CD14-positive monocyte (primary cell): Measurements from ENCODE around the gene STRA6. TPM values are rescaled to one million over a fixed set of nuclear protein-coding genes. Genes with fewer than 3 reads are reported as not detected.

Experiments
- DNase-seq, 3 donors: peaks; one replicate each; pipeline ENCODE4 v3.0.0-alpha.2; 2011 to 2022
- H2AFZ ChIP-seq: 2 replicates; pipeline ENCODE4 v1.6.0; 2012; ENCODE audit warnings: mild to moderate bottlenecking, low read depth, low read length, inconsistent platforms; ENCODE audit not compliant: insufficient read depth, poor library complexity, severe bottlenecking
- H3K27ac ChIP-seq, 2 donors: 1 replicate in 1 of 2; 2 replicates in 1 of 2; pipeline ENCODE4 v1.5.1; 2012 to 2013; ENCODE audit warnings: low read length in 2 of 2, control low read depth in 1 of 2, inconsistent platforms in 1 of 2, low read depth in 1 of 2, mild to moderate bottlenecking in 1 of 2
- H3K27me3 ChIP-seq, 2 donors: one replicate each; pipeline versions ENCODE4 v1.6.0 to v1.6.1; 2011 to 2013; ENCODE audit warnings: low read length in 2 of 2; ENCODE audit not compliant: control insufficient read depth in 2 of 2, insufficient read depth in 2 of 2
- H3K36me3 ChIP-seq, 2 donors: replicated peaks in 1 of 2; 1 replicate in 1 of 2; 2 replicates in 1 of 2; pipeline versions ENCODE4 v1.5.1 to v1.6.1; 2012 to 2013; ENCODE audit warnings: low read length in 2 of 2, control low read depth in 1 of 2, inconsistent platforms in 1 of 2, mild to moderate bottlenecking in 1 of 2; ENCODE audit not compliant: insufficient read depth in 2 of 2, control insufficient read depth in 1 of 2
- H3K4me1 ChIP-seq, 2 donors: 1 replicate in 1 of 2; 2 replicates in 1 of 2; pipeline versions ENCODE4 v1.5.1 to v1.6.1; 2012 to 2013; ENCODE audit warnings: low read length in 2 of 2, control low read depth in 1 of 2, inconsistent platforms in 1 of 2, mild to moderate bottlenecking in 1 of 2, moderate library complexity in 1 of 2; ENCODE audit not compliant: insufficient read depth in 2 of 2, control insufficient read depth in 1 of 2
- H3K4me2 ChIP-seq: replicated peaks from 2 replicates; pipeline ENCODE3; 2012; ENCODE audit warnings: low read length, moderate library complexity, mild to moderate bottlenecking; ENCODE audit not compliant: poor library complexity, severe bottlenecking; ENCODE audit errors: extremely low read depth
- H3K4me3 ChIP-seq, 3 experiments: fragments of 200-600 bp in 1 of 3; sonication (generic) in 1 of 3; replicated peaks in 1 of 3; 1 replicate in 2 of 3; 2 replicates in 1 of 3; pipeline ENCODE4 v1.5.1; 2011 to 2013; ENCODE audit warnings: low read length in 3 of 3, mild to moderate bottlenecking in 3 of 3, control low read depth in 2 of 3, low read depth in 2 of 3, inconsistent platforms in 1 of 3, moderate library complexity in 1 of 3
- H3K79me2 ChIP-seq: 2 replicates; pipeline ENCODE4 v1.6.0; 2012; ENCODE audit warnings: mild to moderate bottlenecking, control low read depth, inconsistent platforms, low read length, moderate library complexity; ENCODE audit not compliant: insufficient read depth
- H3K9ac ChIP-seq: 2 replicates; pipeline ENCODE4 v1.6.0; 2017; ENCODE audit warnings: low read length, mild to moderate bottlenecking; ENCODE audit not compliant: insufficient read depth, poor library complexity, severe bottlenecking
- H3K9me3 ChIP-seq, 2 donors: replicated peaks in 1 of 2; 1 replicate in 1 of 2; 2 replicates in 1 of 2; pipeline versions ENCODE4 v1.5.1 to v1.6.1; 2012 to 2013; ENCODE audit warnings: low read length in 2 of 2, control low read depth in 1 of 2; ENCODE audit not compliant: control insufficient read depth in 1 of 2, insufficient read depth in 1 of 2
- H4K20me1 ChIP-seq: 2 replicates; pipeline ENCODE4 v1.6.0; 2012; ENCODE audit warnings: mild to moderate bottlenecking, low read length, control low read depth, moderate library complexity; ENCODE audit not compliant: insufficient read depth
- H3K27ac Mint-ChIP-seq, 7 donors: one replicate each; pipeline ENCODE4 v1.8.0; 2020; ENCODE audit warnings: mild to moderate bottlenecking in 7 of 7, mixed read lengths in 7 of 7, moderate library complexity in 6 of 7, inconsistent platforms in 2 of 7
- H3K27me3 Mint-ChIP-seq, 3 donors: one replicate each; pipeline ENCODE4 v1.8.0; 2021 to 2022; ENCODE audit warnings: low read depth in 3 of 3, mild to moderate bottlenecking in 3 of 3, mixed read lengths in 3 of 3, moderate library complexity in 3 of 3, inconsistent platforms in 1 of 3
- H3K36me3 Mint-ChIP-seq, 2 donors: one replicate each; pipeline ENCODE4 v1.8.0; 2020; ENCODE audit warnings: mixed read lengths in 2 of 2, inconsistent platforms in 1 of 2, mild to moderate bottlenecking in 1 of 2
- H3K4me1 Mint-ChIP-seq: one replicate; pipeline ENCODE4 v1.8.0; 2020; ENCODE audit warnings: mild to moderate bottlenecking, mixed read lengths
- H3K4me3 Mint-ChIP-seq, 2 donors: one replicate each; pipeline ENCODE4 v1.8.0; 2020; ENCODE audit warnings: mild to moderate bottlenecking in 2 of 2, mixed read lengths in 2 of 2, moderate library complexity in 1 of 2
- H3K9me3 Mint-ChIP-seq, 7 donors: one replicate each; pipeline ENCODE4 v1.8.0; 2020 to 2022; ENCODE audit warnings: mixed read lengths in 7 of 7, mild to moderate bottlenecking in 6 of 7, moderate library complexity in 6 of 7, inconsistent platforms in 2 of 7
- WGBS: methylation state at CpG from one replicate; pipeline ENCODE4 v1.1.5; 2013; ENCODE audit warnings: missing lambda C conversion rate; ENCODE audit not compliant: insufficient coverage; 5-methylcytosine and 5-hydroxymethylcytosine counted together
- intact Hi-C, 2 donors: fragments of 100-400 bp; cut with micrococcal nuclease; formaldehyde crosslinking; loops; one replicate each; pipeline versions ENCODE4 v1.15.0 to v1.15.1; 2023
- polyA plus RNA-seq, 3 donors: library from polyadenylated mRNA; depleted of rRNA in 1 of 3; unstranded in 2 of 3; stranded (reverse) in 1 of 3; fragments of 300-500 nt in 2 of 3; fragments of >200 nt in 1 of 3; fragmentation: Illumina TruSeq in 2 of 3; gene quantifications; 1 replicate in 2 of 3; 2 replicates in 1 of 3; pipeline ENCODE4 v1.2.3, GENCODE V29; 2012 to 2021
- small RNA-seq: library from RNA; depleted of rRNA; stranded (forward); fragments of <200 nt; gene quantifications from one replicate; pipeline ENCODE3, GENCODE V24; 2012; ENCODE audit warnings: low read depth; ENCODE audit not compliant: insufficient read length
- TF ChIP-seq, protein P1 (sequence below): fragments of 200-600 bp; IDR thresholded peaks from one replicate; pipeline ENCODE4 v1.8.0; 2022; ENCODE audit warnings: antibody characterized with exemption, mild to moderate bottlenecking

The STRA6 gene
- polyA plus RNA-seq, 3 donors, result not detected

GRCh38 chr15:74129586-74130154 is 72.9 kb downstream of the STRA6 start:
- Histone ChIP-seq H3K36me3 (no peaks in the 10 kb centered on the region), H3K4me3 (no peak overlapping the region), H3K4me1 (peaks cover 7 to 8% of the 10 kb centered on the region in 2 donors), H4K20me1 (no peaks in the 10 kb centered on the region), H3K4me2 (no peak overlapping the region), H3K9me3 (peaks cover 0 to 26% of the 10 kb centered on the region in 2 donors), H3K79me2 (no peaks in the 10 kb centered on the region), H3K27ac (no peak overlapping the region), H3K9ac (no peak overlapping the region), H2AFZ (no peak overlapping the region), H3K27me3 (peaks cover 32 to 86% of the 10 kb centered on the region in 2 donors)
- intact Hi-C loops, result loop anchor here (5.0 kb wide), 1 partner anchor 193 kb away; no protein-coding TSS in a partner anchor
- Mint-ChIP-seq H3K27ac (no peak overlapping the region), H3K4me1 (peaks cover 15% of the 10 kb centered on the region), H3K9me3 (peaks cover 0 to 24% (median 2%) of the 10 kb centered on the region in 7 donors), H3K36me3 (no peaks in the 10 kb centered on the region), H3K4me3 (peak overlapping the region in 1 of 2 donors; percentile 71), H3K27me3 (peaks cover 82 to 92% (median 90%) of the 10 kb centered on the region in 3 donors)
- TF ChIP-seq, protein P1, sequence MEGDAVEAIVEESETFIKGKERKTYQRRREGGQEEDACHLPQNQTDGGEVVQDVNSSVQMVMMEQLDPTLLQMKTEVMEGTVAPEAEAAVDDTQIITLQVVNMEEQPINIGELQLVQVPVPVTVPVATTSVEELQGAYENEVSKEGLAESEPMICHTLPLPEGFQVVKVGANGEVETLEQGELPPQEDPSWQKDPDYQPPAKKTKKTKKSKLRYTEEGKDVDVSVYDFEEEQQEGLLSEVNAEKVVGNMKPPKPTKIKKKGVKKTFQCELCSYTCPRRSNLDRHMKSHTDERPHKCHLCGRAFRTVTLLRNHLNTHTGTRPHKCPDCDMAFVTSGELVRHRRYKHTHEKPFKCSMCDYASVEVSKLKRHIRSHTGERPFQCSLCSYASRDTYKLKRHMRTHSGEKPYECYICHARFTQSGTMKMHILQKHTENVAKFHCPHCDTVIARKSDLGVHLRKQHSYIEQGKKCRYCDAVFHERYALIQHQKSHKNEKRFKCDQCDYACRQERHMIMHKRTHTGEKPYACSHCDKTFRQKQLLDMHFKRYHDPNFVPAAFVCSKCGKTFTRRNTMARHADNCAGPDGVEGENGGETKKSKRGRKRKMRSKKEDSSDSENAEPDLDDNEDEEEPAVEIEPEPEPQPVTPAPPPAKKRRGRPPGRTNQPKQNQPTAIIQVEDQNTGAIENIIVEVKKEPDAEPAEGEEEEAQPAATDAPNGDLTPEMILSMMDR, result no peak
- WGBS, result 5% methylated on average over 30 of the region's 40 CpGs
- DNase-seq, result no peak

Small RNA genes within 50 kb of the gene (small RNA-seq; reads per million reads assigned to genes)
- gene RF00017, result not detected

Other genes with a start within 250 kb of the STRA6 start
- gene STOML1, start 210.5 kb downstream of the STRA6 start, polyA plus RNA-seq, result 1 to 10 TPM; 3.8 to 5.1 (median 4.7) TPM
- gene PML, start 208.1 kb downstream of the STRA6 start, polyA plus RNA-seq, result 10 to 100 TPM; 13.1 to 40.7 (median 20.6) TPM
- under 1 TPM in 1 of 3 donors, not detected in 2; 0.03 TPM for gene GOLGA6A, start 120.2 kb downstream of the STRA6 start, polyA plus RNA-seq
- gene ISLR2, start 72.2 kb downstream of the STRA6 start, polyA plus RNA-seq, result not detected
- not detected for gene ISLR, start 29.1 kb downstream of the STRA6 start, polyA plus RNA-seq
- gene CCDC33, start 33.5 kb upstream of the STRA6 start, polyA plus RNA-seq, result not detected
- not detected for gene CYP11A1, start 164.9 kb upstream of the STRA6 start, polyA plus RNA-seq
- gene SEMA7A, start 231.2 kb upstream of the STRA6 start, polyA plus RNA-seq, result 1 to 10 TPM in 1 of 3 donors, under 1 TPM in 2; 0.04 to 4.8 (median 0.15) TPM